IMR-90 (cell line): ENCODE measurements around the gene MRPL20.
A peak's percentile ranks its signal among the peaks of the same experiment; 100 is the strongest.

ENCODE experiments used
- CTCF ChIP-seq: conservative IDR thresholded peaks from 2 replicates; pipeline ENCODE4 v1.5.1; 2012; ENCODE audit warnings: mild to moderate bottlenecking, low read depth, low read length, improper control_type of control experiment
- MXI1 ChIP-seq: IDR thresholded peaks from 2 replicates; pipeline ENCODE4 v1.6.1; 2012; ENCODE audit warnings: low read depth, mild to moderate bottlenecking, low read length, moderate library complexity, borderline replicate concordance
- RFX5 ChIP-seq: IDR thresholded peaks from 2 replicates; pipeline ENCODE4 v1.8.0; 2012; ENCODE audit warnings: low read depth, mild to moderate bottlenecking, low read length, moderate library complexity

- TF ChIP-seq CTCF (no peak), RFX5 (no peak), MXI1 (peak; percentile 51; the same call in 1 of the 2 replicates)
These were observed 51.7 kb downstream of the MRPL20 start for GRCh38 chr1:1355416-1355815.
